K562 (cell line): ENCODE measurements around the gene TOX2. TPM values are rescaled to one million over a fixed set of nuclear protein-coding genes. Genes with fewer than 3 reads are reported as not detected.
A peak's percentile ranks its signal among the peaks of the same experiment; 100 is the strongest.

ENCODE experiments used
- ATAC-seq: fragments of 200-7000 bp; cut with Tn5 transposase; 3 replicates; pipeline ENCODE4 v1.9.1; 2020; ENCODE audit warnings: moderate library complexity
- BruUV-seq: library from RNA; stranded (reverse); fragments of 400-500 nt; replicated peaks from 2 replicates; lab custom pipeline; 2021; lab: Mats Ljungman, UMichigan
- CTCF ChIA-PET: fragments of 300-600 bp; formaldehyde crosslinking; extraction: SDS; loops from one replicate; lab custom pipeline; 2021; ENCODE audit warnings: low intra/inter-chr PET ratio; lab: Yijun Ruan, JAX
- POLR2A ChIA-PET: fragments of 300-600, 350-650 bp; sonication (Branson Sonifier 250); formaldehyde crosslinking; extraction: SDS; loops from one replicate; lab custom pipeline; 2021; ENCODE audit warnings: antibody characterized with exemption, inconsistent platforms; lab: Yijun Ruan, JAX
- DNase-seq, 4 experiments: peaks; one replicate each; pipeline versions ENCODE4 v3.0.0 to v3.0.0-alpha.2; 2011 to 2018; ENCODE audit warnings: low spot score in 3 of 4, mixed read lengths in 3 of 4; ENCODE audit errors: extremely low read depth in 1 of 4
- FAIRE-seq: peaks from 2 replicates; lab custom pipeline; 2011; peaks lifted over from hg19 to GRCh38; lab: Jason Lieb, UNC
- H2AFZ ChIP-seq: 2 replicates; pipeline ENCODE4 v1.6.0; 2011; ENCODE audit warnings: low read depth, low read length, control low read depth, inconsistent platforms
- H3K27ac ChIP-seq: fragments of 200-600 bp; 3 replicates; pipeline ENCODE4 v1.8.0; 2011; ENCODE audit warnings: low read depth, mild to moderate bottlenecking, control low read depth, inconsistent platforms, low read length, moderate library complexity, mixed read lengths; ENCODE audit errors: extremely low read depth
- H3K27me3 ChIP-seq, 2 experiments: fragments of 300-600 bp in 1 of 2; 2 replicates in 1 of 2; 3 replicates in 1 of 2; pipeline versions ENCODE4 v1.6.0 to v1.8.0; 2011; ENCODE audit warnings: inconsistent platforms in 2 of 2, low read length in 2 of 2, mild to moderate bottlenecking in 1 of 2, mixed read lengths in 1 of 2, moderate library complexity in 1 of 2; ENCODE audit not compliant: control insufficient read depth in 2 of 2, insufficient read depth in 2 of 2
- H3K36me3 ChIP-seq: fragments of 300-600 bp; 3 replicates; pipeline ENCODE4 v1.8.0; 2011; ENCODE audit warnings: mild to moderate bottlenecking, low read length, inconsistent platforms; ENCODE audit not compliant: control insufficient read depth, insufficient read depth
- H3K4me1 ChIP-seq, 2 experiments: fragments of 200-600 bp in 1 of 2; replicated peaks in 1 of 2; 2 replicates in 1 of 2; 3 replicates in 1 of 2; pipeline versions ENCODE4 v1.5.1 to v1.8.0; 2011; ENCODE audit warnings: inconsistent platforms in 2 of 2, low read length in 2 of 2, mild to moderate bottlenecking in 1 of 2, mixed read lengths in 1 of 2, moderate library complexity in 1 of 2; ENCODE audit not compliant: control insufficient read depth in 2 of 2, insufficient read depth in 2 of 2
- H3K4me2 ChIP-seq: 2 replicates; pipeline ENCODE4 v1.6.1; 2011; ENCODE audit warnings: low read length, control low read depth, inconsistent platforms, mixed read lengths; ENCODE audit not compliant: insufficient read depth
- H3K4me3 ChIP-seq: fragments of 200-600 bp; sonication (generic), shearing (Covaris generic); 2 replicates; pipeline ENCODE4 v1.5.1; 2016; ENCODE audit warnings: control low read depth, inconsistent platforms
- H3K79me2 ChIP-seq: fragments of 200-600 bp; 3 replicates; pipeline ENCODE4 v1.8.0; 2011; ENCODE audit warnings: low read length, inconsistent platforms; ENCODE audit not compliant: control insufficient read depth, insufficient read depth
- H3K9ac ChIP-seq, 2 experiments: 2 replicates each; pipeline versions ENCODE4 v1.6.0 to v1.6.1; 2011; ENCODE audit warnings: low read depth in 2 of 2, low read length in 2 of 2, control low read depth in 1 of 2, inconsistent platforms in 1 of 2, mild to moderate bottlenecking in 1 of 2, mixed read lengths in 1 of 2; ENCODE audit not compliant: insufficient read depth in 1 of 2
- H3K9me1 ChIP-seq: one replicate; pipeline ENCODE4 v1.6.0; 2011; ENCODE audit warnings: inconsistent platforms, mild to moderate bottlenecking, low read length, moderate library complexity; ENCODE audit not compliant: control insufficient read depth, insufficient read depth
- H3K9me3 ChIP-seq: replicated peaks from 2 replicates; pipeline ENCODE4 v1.5.1; 2011; ENCODE audit warnings: low read depth, low read length, inconsistent platforms; ENCODE audit not compliant: control insufficient read depth, insufficient read depth
- H4K20me1 ChIP-seq: replicated peaks from 2 replicates; pipeline ENCODE4 v1.6.1; 2011; ENCODE audit warnings: low read length, inconsistent platforms, mixed read lengths; ENCODE audit not compliant: control insufficient read depth, insufficient read depth
- BRCA1 ChIP-seq, 2 experiments: fragments of 450-650 bp in 1 of 2; sonication (generic) in 1 of 2; formaldehyde crosslinking in 1 of 2; IDR thresholded peaks; 2 replicates each; pipeline versions ENCODE4 v1.5.0 to v1.6.1; 2017 to 2020; ENCODE audit warnings: mild to moderate bottlenecking in 1 of 2, missing genetic modification reagents in 1 of 2
- CBX3 ChIP-seq, 2 experiments: IDR thresholded peaks; 1 replicate in 1 of 2; 2 replicates in 1 of 2; pipeline ENCODE4 v1.6.1; 2012; ENCODE audit warnings: inconsistent platforms in 2 of 2, low read length in 2 of 2, borderline replicate concordance in 1 of 2, control low read depth in 1 of 2
- CREM ChIP-seq: IDR thresholded peaks from 2 replicates; pipeline ENCODE4 v1.6.1; 2014; ENCODE audit warnings: antibody characterized with exemption, low read depth
- DLX4 ChIP-seq: fragments of 250-450 bp; sonication (Bioruptor Pico); IDR thresholded peaks from 2 replicates; pipeline ENCODE4 v1.6.1; 2021; ENCODE audit warnings: mild to moderate bottlenecking
- HNRNPUL1 ChIP-seq: fragments of 200-400 bp; formaldehyde crosslinking; IDR thresholded peaks from 2 replicates; pipeline ENCODE4 v1.6.1; 2017; ENCODE audit warnings: low read length
- HSF4 ChIP-seq: fragments of 250-450 bp; sonication (Bioruptor Pico); IDR thresholded peaks from 2 replicates; pipeline ENCODE4 v2.1.2; 2022; ENCODE audit warnings: mild to moderate bottlenecking, moderate library complexity, borderline replicate concordance
- MEF2D ChIP-seq: conservative IDR thresholded peaks from 2 replicates; pipeline ENCODE4 v1.6.1; 2016; ENCODE audit warnings: low read depth, missing genetic modification characterization, missing compliant biosample characterization
- MGA ChIP-seq: fragments of 450-650 bp; IDR thresholded peaks from 2 replicates; pipeline ENCODE4 v1.6.1; 2016; ENCODE audit warnings: mild to moderate bottlenecking, moderate library complexity
- POLR2AphosphoS2 ChIP-seq: IDR thresholded peaks from 2 replicates; pipeline ENCODE4 v1.6.1; 2012; ENCODE audit warnings: low read length, improper control_type of control experiment
- TBL1XR1 ChIP-seq, 2 experiments: IDR thresholded peaks; 2 replicates each; pipeline ENCODE4 v1.6.1; 2012; ENCODE audit warnings: improper control_type of control experiment in 2 of 2, low read length in 2 of 2, mild to moderate bottlenecking in 1 of 2
- TRIM28 ChIP-seq: fragments of 450-650 bp; IDR thresholded peaks from 2 replicates; pipeline ENCODE4 v1.6.1; 2017
- WGBS: fragments of 100-300 bp; shearing (Covaris generic); methylation state at CpG from one replicate; pipeline ENCODE4 v1.1.6; 2016; ENCODE audit warnings: low coverage, mixed read lengths; ENCODE audit not compliant: insufficient coverage; ENCODE audit errors: missing lambda C conversion rate; 5-methylcytosine and 5-hydroxymethylcytosine counted together
- in situ Hi-C: fragments of 300-500 bp; cut with MboI; formaldehyde crosslinking; loops from 4 replicates; pipeline ENCODE4 v1.15.0; 2018; ENCODE audit warnings: inconsistent platforms, mixed read lengths
- intact Hi-C: fragments of 100-400 bp; cut with micrococcal nuclease; formaldehyde crosslinking; loops from 2 replicates; pipeline ENCODE4 v1.14.2; 2022
- polyA plus RNA-seq, 8 experiments: library from polyadenylated mRNA; depleted of rRNA in 4 of 8; stranded (reverse) in 5 of 8; unstranded in 3 of 8; fragments of >200 nt; fragmentation: Nextera tagmentation in 2 of 8; fragmentation: Illumina TruSeq in 1 of 8; extraction: Ambion mirVana in 2 of 8; extraction: Trizol in 1 of 8; gene quantifications; 2 replicates each; pipeline versions ENCODE4 v1.2.1 to v1.2.3, GENCODE V29; 2011 to 2014; ENCODE audit warnings: inconsistent platforms in 1 of 8, missing spikeins in 1 of 8
- total RNA-seq, 7 experiments: library from RNA; depleted of rRNA in 6 of 7; stranded (reverse); fragments of >200 nt in 6 of 7; fragmentation: Illumina TruSeq in 2 of 7; extraction: Trizol in 2 of 7; gene quantifications; 2 replicates each; pipeline versions ENCODE4 v1.2.1 to v1.2.3, GENCODE V29; 2011 to 2021; ENCODE audit warnings: low replicate concordance in 1 of 7

Gene TOX2
- total and polyA plus RNA-seq, 9 of the 15 experiments (the other 6 are each of a cell fraction or from before 2014, with no cell fraction given), result not detected

GRCh38 chr20:44010162-44010704 is 95.6 kb downstream of the TOX2 start:
- no peak overlapping the region for H3K4me3 ChIP-seq
- peaks cover 3% of the 10 kb centered on the region; the same call in 1 of the 2 replicates for H4K20me1 ChIP-seq
- no peaks in the 10 kb centered on the region for H3K9me1 ChIP-seq
- H3K79me2 ChIP-seq, result no peaks in the 10 kb centered on the region
- intact Hi-C loops (no loop called here), in situ Hi-C loops (no loop called here)
- ChIA-PET POLR2A (interaction anchor here (0.7 to 0.8 kb wide), 2 partner anchors 8 to 62 kb away, joined by 3 read pairs; no protein-coding TSS in a partner anchor), CTCF (no interaction called here)
- H3K36me3 ChIP-seq, result no peaks in the 10 kb centered on the region
- H3K4me1 ChIP-seq, result peaks cover 12 to 21% of the 10 kb centered on the region in 2 experiments; a peak in 4 of 5 replicates
- FAIRE-seq, result peak; percentile 74
- H3K4me2 ChIP-seq, result no peak overlapping the region; the same call in 1 of the 2 replicates
- DNase-seq, result peak; percentile 71 to 80 (median 74)
- ATAC-seq, result peak; percentile 73
- BruUV-seq, result no TSS peak
- H3K27me3 ChIP-seq, result peaks cover 5 to 31% of the 10 kb centered on the region in 2 experiments; a peak in 3 of 5 replicates
- no peak overlapping the region for H3K9ac ChIP-seq
- no peak overlapping the region for H2AFZ ChIP-seq
- no peak overlapping the region for H3K27ac ChIP-seq
- 0% methylated on average over 9 of the region's 9 CpGs for WGBS
- no peaks in the 10 kb centered on the region for H3K9me3 ChIP-seq
- TF ChIP-seq TBL1XR1 (IDR thresholded peaks at IDR 0.05; ENCODE audit: low read length in 2 of 2) (peak in 1 of 2 experiments; percentile 74; a peak in 2 of 4 replicates), CREM (peak; percentile 45), HNRNPUL1 (no peak), POLR2AphosphoS2 (no peak), TRIM28 (no peak), HSF4 (CRISPR knock-in tag) (no peak), DLX4 (CRISPR knock-in tag) (no peak), MGA (no peak), BRCA1 (IDR thresholded peaks at IDR 0.05) (no peak), BRCA1 (CRISPR knock-in tag; IDR thresholded peaks at IDR 0.05) (no peak), MEF2D (tag) (no peak), CBX3 (IDR thresholded peaks at IDR 0.05; ENCODE audit: borderline replicate concordance in 1 of 2, low read length in 2 of 2) (no peak)
